B cell (primary cell): Measurements from ENCODE around the gene NPEPL1.

Experiments used
- CTCF ChIP-seq: fragments of 200-600 bp; IDR thresholded peaks from one replicate; pipeline ENCODE4 v1.8.0; 2022; ENCODE audit warnings: antibody characterized with exemption, mild to moderate bottlenecking
- EZH2 ChIP-seq: IDR thresholded peaks from 2 replicates; pipeline ENCODE4 v1.6.1; 2012; ENCODE audit warnings: borderline replicate concordance, low read depth, mild to moderate bottlenecking, moderate library complexity, low read length; ENCODE audit not compliant: insufficient read depth, poor library complexity, severe bottlenecking

- TF ChIP-seq CTCF (no peak), EZH2 (no peak)
Observed at GRCh38 chr20:58760856-58761255, 68.3 kb downstream of the NPEPL1 start.
